ENCODE data around the gene TBCB.

DNA sequence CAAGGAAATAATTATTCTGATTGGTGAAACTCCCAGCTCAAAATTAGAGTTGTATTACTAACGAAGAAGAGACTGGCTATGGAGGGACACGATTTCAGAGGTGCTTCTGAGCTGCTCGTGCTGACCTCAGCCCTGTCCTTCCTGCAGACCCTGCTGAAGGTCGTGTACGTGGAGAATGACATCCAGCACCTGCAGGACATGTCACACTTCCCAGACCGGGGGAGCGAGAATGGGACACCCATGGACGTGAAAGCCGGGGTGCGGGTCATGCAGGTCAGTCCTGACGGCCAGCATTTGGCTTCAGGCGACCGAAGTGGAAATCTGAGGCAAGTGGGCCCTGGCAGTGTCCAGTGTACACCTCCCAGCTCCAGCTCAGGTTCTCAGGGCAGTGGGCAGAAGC, 32.4 kb upstream of the TBCB start:
- TF ChIP-seq, protein P1, sequence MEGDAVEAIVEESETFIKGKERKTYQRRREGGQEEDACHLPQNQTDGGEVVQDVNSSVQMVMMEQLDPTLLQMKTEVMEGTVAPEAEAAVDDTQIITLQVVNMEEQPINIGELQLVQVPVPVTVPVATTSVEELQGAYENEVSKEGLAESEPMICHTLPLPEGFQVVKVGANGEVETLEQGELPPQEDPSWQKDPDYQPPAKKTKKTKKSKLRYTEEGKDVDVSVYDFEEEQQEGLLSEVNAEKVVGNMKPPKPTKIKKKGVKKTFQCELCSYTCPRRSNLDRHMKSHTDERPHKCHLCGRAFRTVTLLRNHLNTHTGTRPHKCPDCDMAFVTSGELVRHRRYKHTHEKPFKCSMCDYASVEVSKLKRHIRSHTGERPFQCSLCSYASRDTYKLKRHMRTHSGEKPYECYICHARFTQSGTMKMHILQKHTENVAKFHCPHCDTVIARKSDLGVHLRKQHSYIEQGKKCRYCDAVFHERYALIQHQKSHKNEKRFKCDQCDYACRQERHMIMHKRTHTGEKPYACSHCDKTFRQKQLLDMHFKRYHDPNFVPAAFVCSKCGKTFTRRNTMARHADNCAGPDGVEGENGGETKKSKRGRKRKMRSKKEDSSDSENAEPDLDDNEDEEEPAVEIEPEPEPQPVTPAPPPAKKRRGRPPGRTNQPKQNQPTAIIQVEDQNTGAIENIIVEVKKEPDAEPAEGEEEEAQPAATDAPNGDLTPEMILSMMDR (IDR thresholded peaks at IDR 0.05): no peak
- TF ChIP-seq RCOR1 (IDR thresholded peaks at IDR 0.05; ENCODE audit: low read length) (no peak), GABPA (IDR thresholded peaks at IDR 0.05; ENCODE audit: low read depth) (no peak), NRF1 (IDR thresholded peaks at IDR 0.05; ENCODE audit: low read depth, low read length) (no peak), RFX5 (IDR thresholded peaks at IDR 0.05; ENCODE audit: low read length) (no peak), EZH2phosphoT487 (IDR thresholded peaks at IDR 0.05; ENCODE audit: borderline replicate concordance, low read depth) (no peak), POLR2AphosphoS5 (IDR thresholded peaks at IDR 0.05; ENCODE audit: low read depth, low read length) (no peak), TAF1 (IDR thresholded peaks at IDR 0.05; ENCODE audit: borderline replicate concordance, low read depth, low read length) (no peak), EP300 (IDR thresholded peaks at IDR 0.05; ENCODE audit: borderline replicate concordance in 1 of 2, low read depth in 1 of 2, low read length in 1 of 2) (no peak), TCF12 (IDR thresholded peaks at IDR 0.05) (no peak), RAD21 (IDR thresholded peaks at IDR 0.05; ENCODE audit: low read length) (no peak)
- TF ChIP-seq, protein P2, sequence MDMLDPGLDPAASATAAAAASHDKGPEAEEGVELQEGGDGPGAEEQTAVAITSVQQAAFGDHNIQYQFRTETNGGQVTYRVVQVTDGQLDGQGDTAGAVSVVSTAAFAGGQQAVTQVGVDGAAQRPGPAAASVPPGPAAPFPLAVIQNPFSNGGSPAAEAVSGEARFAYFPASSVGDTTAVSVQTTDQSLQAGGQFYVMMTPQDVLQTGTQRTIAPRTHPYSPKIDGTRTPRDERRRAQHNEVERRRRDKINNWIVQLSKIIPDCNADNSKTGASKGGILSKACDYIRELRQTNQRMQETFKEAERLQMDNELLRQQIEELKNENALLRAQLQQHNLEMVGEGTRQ (IDR thresholded peaks at IDR 0.05; ENCODE audit: borderline replicate concordance, low read depth, low read length): no peak
- TF ChIP-seq, protein P3, sequence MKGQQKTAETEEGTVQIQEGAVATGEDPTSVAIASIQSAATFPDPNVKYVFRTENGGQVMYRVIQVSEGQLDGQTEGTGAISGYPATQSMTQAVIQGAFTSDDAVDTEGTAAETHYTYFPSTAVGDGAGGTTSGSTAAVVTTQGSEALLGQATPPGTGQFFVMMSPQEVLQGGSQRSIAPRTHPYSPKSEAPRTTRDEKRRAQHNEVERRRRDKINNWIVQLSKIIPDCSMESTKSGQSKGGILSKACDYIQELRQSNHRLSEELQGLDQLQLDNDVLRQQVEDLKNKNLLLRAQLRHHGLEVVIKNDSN (IDR thresholded peaks at IDR 0.05; ENCODE audit: borderline replicate concordance, low read depth): no peak
- TF ChIP-seq, protein P4, sequence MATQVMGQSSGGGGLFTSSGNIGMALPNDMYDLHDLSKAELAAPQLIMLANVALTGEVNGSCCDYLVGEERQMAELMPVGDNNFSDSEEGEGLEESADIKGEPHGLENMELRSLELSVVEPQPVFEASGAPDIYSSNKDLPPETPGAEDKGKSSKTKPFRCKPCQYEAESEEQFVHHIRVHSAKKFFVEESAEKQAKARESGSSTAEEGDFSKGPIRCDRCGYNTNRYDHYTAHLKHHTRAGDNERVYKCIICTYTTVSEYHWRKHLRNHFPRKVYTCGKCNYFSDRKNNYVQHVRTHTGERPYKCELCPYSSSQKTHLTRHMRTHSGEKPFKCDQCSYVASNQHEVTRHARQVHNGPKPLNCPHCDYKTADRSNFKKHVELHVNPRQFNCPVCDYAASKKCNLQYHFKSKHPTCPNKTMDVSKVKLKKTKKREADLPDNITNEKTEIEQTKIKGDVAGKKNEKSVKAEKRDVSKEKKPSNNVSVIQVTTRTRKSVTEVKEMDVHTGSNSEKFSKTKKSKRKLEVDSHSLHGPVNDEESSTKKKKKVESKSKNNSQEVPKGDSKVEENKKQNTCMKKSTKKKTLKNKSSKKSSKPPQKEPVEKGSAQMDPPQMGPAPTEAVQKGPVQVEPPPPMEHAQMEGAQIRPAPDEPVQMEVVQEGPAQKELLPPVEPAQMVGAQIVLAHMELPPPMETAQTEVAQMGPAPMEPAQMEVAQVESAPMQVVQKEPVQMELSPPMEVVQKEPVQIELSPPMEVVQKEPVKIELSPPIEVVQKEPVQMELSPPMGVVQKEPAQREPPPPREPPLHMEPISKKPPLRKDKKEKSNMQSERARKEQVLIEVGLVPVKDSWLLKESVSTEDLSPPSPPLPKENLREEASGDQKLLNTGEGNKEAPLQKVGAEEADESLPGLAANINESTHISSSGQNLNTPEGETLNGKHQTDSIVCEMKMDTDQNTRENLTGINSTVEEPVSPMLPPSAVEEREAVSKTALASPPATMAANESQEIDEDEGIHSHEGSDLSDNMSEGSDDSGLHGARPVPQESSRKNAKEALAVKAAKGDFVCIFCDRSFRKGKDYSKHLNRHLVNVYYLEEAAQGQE (IDR thresholded peaks at IDR 0.05; ENCODE audit: low read depth, low read length): no peak
